B cell (primary cell): ENCODE results near the gene ARHGAP6. TPM values are rescaled to one million over a fixed set of nuclear protein-coding genes. Genes with fewer than 3 reads are reported as not detected.

Experiments
- ATAC-seq: fragments of 200-7000 bp; cut with Tn5 transposase; one replicate; pipeline ENCODE4 v1.10.0; 2021; ENCODE audit warnings: low read depth, mild to moderate bottlenecking, moderate number of reproducible peaks, moderate library complexity
- CTCF ChIA-PET: fragments of 350-600 bp; sonication (Branson Sonifier 250); formaldehyde crosslinking; loops from one replicate; lab custom pipeline; 2021; ENCODE audit warnings: antibody characterized with exemption, inconsistent platforms; lab: Charles Lee
- POLR2A ChIA-PET: fragments of 350-600 bp; sonication (Branson Sonifier 250); formaldehyde crosslinking; loops from one replicate; lab custom pipeline; 2021; ENCODE audit warnings: antibody characterized with exemption; lab: Charles Lee
- DNase-seq: peaks from one replicate; pipeline ENCODE4 v3.0.0; 2013
- H2AFZ ChIP-seq: 2 replicates; pipeline ENCODE4 v1.6.1; 2012; ENCODE audit warnings: mild to moderate bottlenecking, low read depth, low read length; ENCODE audit not compliant: insufficient read depth, poor library complexity, severe bottlenecking
- H3K27ac ChIP-seq, 2 donors: 1 replicate in 1 of 2; 2 replicates in 1 of 2; pipeline ENCODE4 v1.5.1; 2012 to 2013; ENCODE audit warnings: low read length in 2 of 2, mild to moderate bottlenecking in 2 of 2, moderate library complexity in 1 of 2
- H3K27me3 ChIP-seq, 4 experiments: fragments of 200-600 bp in 1 of 4; sonication (generic) in 1 of 4; replicated peaks in 1 of 4; 1 replicate in 2 of 4; 2 replicates in 2 of 4; pipeline versions ENCODE4 v1.6.1 to v1.7.0; 2013 to 2016; ENCODE audit warnings: low read length in 3 of 4, mild to moderate bottlenecking in 2 of 4, mixed read lengths in 1 of 4, moderate library complexity in 1 of 4; ENCODE audit not compliant: insufficient read depth in 4 of 4, control insufficient read depth in 3 of 4; ENCODE audit errors: control extremely low read depth in 1 of 4
- H3K36me3 ChIP-seq, 2 experiments: replicated peaks in 1 of 2; 1 replicate in 1 of 2; 2 replicates in 1 of 2; pipeline versions ENCODE4 v1.6.1 to v1.7.1; 2013; ENCODE audit warnings: low read length in 1 of 2; ENCODE audit not compliant: insufficient read depth in 2 of 2, control insufficient read depth in 1 of 2; ENCODE audit errors: control extremely low read depth in 1 of 2, extremely low read depth in 1 of 2
- H3K4me1 ChIP-seq, 2 donors: fragments of 200-600 bp in 1 of 2; sonication (generic) in 1 of 2; 1 replicate in 1 of 2; 2 replicates in 1 of 2; pipeline versions ENCODE4 v1.5.1 to v1.6.1; 2013 to 2017; ENCODE audit warnings: low read length in 2 of 2; ENCODE audit not compliant: control insufficient read depth in 2 of 2, insufficient read depth in 2 of 2
- H3K4me2 ChIP-seq: replicated peaks from 2 replicates; pipeline ENCODE3; 2012; ENCODE audit warnings: mild to moderate bottlenecking, low read depth, low read length; ENCODE audit not compliant: poor library complexity, severe bottlenecking
- H3K4me3 ChIP-seq, 5 experiments: fragments of 200-600 bp in 1 of 5; sonication (generic) in 1 of 5; 1 replicate in 3 of 5; 2 replicates in 2 of 5; pipeline versions ENCODE4 v1.5.1 to v1.7.0; 2011 to 2016; ENCODE audit warnings: low read length in 4 of 5, mild to moderate bottlenecking in 4 of 5, low read depth in 2 of 5, control low read depth in 1 of 5, moderate library complexity in 1 of 5; ENCODE audit not compliant: insufficient read depth in 1 of 5; ENCODE audit errors: control extremely low read depth in 1 of 5, extremely low read depth in 1 of 5
- H3K79me2 ChIP-seq: fragments of 200-600 bp; sonication (generic); one replicate; pipeline ENCODE4 v1.6.0; 2016; ENCODE audit warnings: low read length; ENCODE audit not compliant: control insufficient read depth, insufficient read depth
- H3K9ac ChIP-seq: fragments of 200-600 bp; sonication (generic); 2 replicates; pipeline ENCODE4 v1.6.1; 2017; ENCODE audit warnings: mild to moderate bottlenecking, low read length, moderate library complexity
- H3K9me3 ChIP-seq, 3 donors: one replicate each; pipeline versions ENCODE4 v1.6.1 to v1.7.1; 2013; ENCODE audit warnings: low read length in 2 of 3; ENCODE audit not compliant: control insufficient read depth in 2 of 3, insufficient read depth in 1 of 3; ENCODE audit errors: control extremely low read depth in 1 of 3
- H4K20me1 ChIP-seq: 2 replicates; pipeline ENCODE4 v1.6.0; 2012; ENCODE audit warnings: mild to moderate bottlenecking, low read length; ENCODE audit not compliant: insufficient read depth, control insufficient read depth, poor library complexity, severe bottlenecking
- H3K27ac Mint-ChIP-seq: one replicate; pipeline ENCODE4 v1.8.0; 2021; ENCODE audit warnings: mixed read lengths
- H3K27me3 Mint-ChIP-seq: one replicate; pipeline ENCODE4 v1.8.0; 2021; ENCODE audit warnings: mixed read lengths
- H3K4me1 Mint-ChIP-seq: one replicate; pipeline ENCODE4 v1.8.0; 2021; ENCODE audit warnings: mixed read lengths
- H3K4me3 Mint-ChIP-seq: one replicate; pipeline ENCODE4 v1.8.0; 2021; ENCODE audit warnings: mixed read lengths
- H3K9me3 Mint-ChIP-seq: one replicate; pipeline ENCODE4 v1.8.0; 2022; ENCODE audit warnings: mixed read lengths; ENCODE audit not compliant: insufficient read depth
- EZH2 ChIP-seq: IDR thresholded peaks from 2 replicates; pipeline ENCODE4 v1.6.1; 2012; ENCODE audit warnings: borderline replicate concordance, low read depth, mild to moderate bottlenecking, moderate library complexity, low read length; ENCODE audit not compliant: insufficient read depth, poor library complexity, severe bottlenecking
- WGBS: methylation state at CpG from one replicate; pipeline ENCODE4 v1.1.5; 2013; ENCODE audit warnings: missing lambda C conversion rate; ENCODE audit not compliant: insufficient coverage; 5-methylcytosine and 5-hydroxymethylcytosine counted together
- intact Hi-C: fragments of 100-400 bp; cut with micrococcal nuclease; formaldehyde crosslinking; loops from one replicate; pipeline ENCODE4 v1.10.0; 2022
- polyA plus RNA-seq: library from polyadenylated mRNA; depleted of rRNA; stranded (reverse); fragments of >200 nt; gene quantifications from 2 replicates; pipeline ENCODE4 v1.2.3, GENCODE V29; 2012
- total RNA-seq, 2 donors: library from RNA; stranded (reverse); fragments of 120-200 nt in 1 of 2; gene quantifications; 1 replicate in 1 of 2; 2 replicates in 1 of 2; pipeline versions ENCODE4 v1.2.3 to v1.2.4, GENCODE V29; 2013 to 2022
- TF ChIP-seq, protein P1 (sequence below): fragments of 200-600 bp; IDR thresholded peaks from one replicate; pipeline ENCODE4 v1.8.0; 2022; ENCODE audit warnings: antibody characterized with exemption, mild to moderate bottlenecking

The ARHGAP6 gene
- total and polyA plus RNA-seq, 2 donors (not counting 1 experiment from before 2014, with no cell fraction given), result 1.6 to 2.6 TPM

DNA sequence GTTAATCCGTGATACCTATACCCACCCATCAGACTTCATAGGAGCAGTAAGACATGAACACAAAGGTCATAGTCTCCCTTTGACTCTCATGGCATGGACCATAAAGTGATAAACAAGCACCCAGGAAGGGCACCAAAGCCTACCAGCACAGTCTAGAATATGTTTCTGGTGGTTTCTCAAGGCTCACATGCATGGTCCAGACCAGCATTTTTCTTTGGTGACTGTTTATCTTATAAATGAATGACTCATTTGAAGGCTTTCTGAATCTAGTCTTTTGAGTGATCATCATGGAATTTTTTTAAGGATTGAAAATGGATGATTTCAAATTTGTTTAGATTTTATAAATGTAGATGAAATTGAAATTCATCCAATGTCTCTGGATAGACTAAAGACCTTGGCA lies 404.5 kb downstream of the ARHGAP6 start:
- no CpG with 5 or more reads among the region's 1 CpG for WGBS
- ChIA-PET CTCF (no interaction called here), POLR2A (no interaction called here)
- Histone ChIP-seq H3K9me3 (no peaks in the 10 kb centered on the region), H3K36me3 (no peaks in the 10 kb centered on the region), H3K27me3 (peaks cover 0 to 2% (median 0%) of the 10 kb centered on the region in 4 experiments), H3K9ac (no peak overlapping the region), H3K4me1 (no peaks in the 10 kb centered on the region), H3K4me2 (no peak overlapping the region), H4K20me1 (no peaks in the 10 kb centered on the region), H3K4me3 (no peak overlapping the region), H3K27ac (no peak overlapping the region), H2AFZ (no peak overlapping the region), H3K79me2 (no peaks in the 10 kb centered on the region)
- no peaks in the 10 kb centered on the region for H3K9me3 Mint-ChIP-seq
- H3K27ac Mint-ChIP-seq, result no peak overlapping the region
- no peak for ATAC-seq
- no peaks in the 10 kb centered on the region for H3K27me3 Mint-ChIP-seq
- no peaks in the 10 kb centered on the region for H3K4me1 Mint-ChIP-seq
- DNase-seq, result no peak
- intact Hi-C loops, result no loop called here
- no peak overlapping the region for H3K4me3 Mint-ChIP-seq
- TF ChIP-seq, protein P1, sequence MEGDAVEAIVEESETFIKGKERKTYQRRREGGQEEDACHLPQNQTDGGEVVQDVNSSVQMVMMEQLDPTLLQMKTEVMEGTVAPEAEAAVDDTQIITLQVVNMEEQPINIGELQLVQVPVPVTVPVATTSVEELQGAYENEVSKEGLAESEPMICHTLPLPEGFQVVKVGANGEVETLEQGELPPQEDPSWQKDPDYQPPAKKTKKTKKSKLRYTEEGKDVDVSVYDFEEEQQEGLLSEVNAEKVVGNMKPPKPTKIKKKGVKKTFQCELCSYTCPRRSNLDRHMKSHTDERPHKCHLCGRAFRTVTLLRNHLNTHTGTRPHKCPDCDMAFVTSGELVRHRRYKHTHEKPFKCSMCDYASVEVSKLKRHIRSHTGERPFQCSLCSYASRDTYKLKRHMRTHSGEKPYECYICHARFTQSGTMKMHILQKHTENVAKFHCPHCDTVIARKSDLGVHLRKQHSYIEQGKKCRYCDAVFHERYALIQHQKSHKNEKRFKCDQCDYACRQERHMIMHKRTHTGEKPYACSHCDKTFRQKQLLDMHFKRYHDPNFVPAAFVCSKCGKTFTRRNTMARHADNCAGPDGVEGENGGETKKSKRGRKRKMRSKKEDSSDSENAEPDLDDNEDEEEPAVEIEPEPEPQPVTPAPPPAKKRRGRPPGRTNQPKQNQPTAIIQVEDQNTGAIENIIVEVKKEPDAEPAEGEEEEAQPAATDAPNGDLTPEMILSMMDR, result no peak
- no peak for TF ChIP-seq EZH2

DNA sequence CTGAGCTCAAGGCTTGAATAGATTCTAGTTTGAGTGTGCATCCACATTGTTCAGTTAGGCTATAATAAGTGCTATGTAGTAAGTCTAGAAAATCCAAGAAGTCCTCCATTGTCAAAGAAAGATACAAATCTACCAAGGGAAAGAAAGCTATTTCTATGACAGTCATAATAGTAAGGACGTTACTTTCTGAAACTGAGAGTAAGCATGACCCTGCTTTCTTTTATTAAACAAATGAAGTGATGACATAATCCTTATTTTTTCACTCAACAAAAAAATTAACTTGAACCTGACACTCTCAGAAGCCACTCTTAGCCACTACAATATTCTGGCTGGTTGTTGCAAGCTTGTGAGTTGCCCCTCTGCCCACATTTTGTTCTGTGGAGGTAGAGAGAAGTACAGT lies 406.3 kb downstream of the ARHGAP6 start:
- ATAC-seq (no peak), DNase-seq (no peak)
- ChIA-PET POLR2A (no interaction called here), CTCF (no interaction called here)
- TF ChIP-seq, protein P1, result no peak
- no peak for TF ChIP-seq EZH2
- Histone ChIP-seq H3K9me3 (no peaks in the 10 kb centered on the region), H4K20me1 (no peaks in the 10 kb centered on the region), H3K4me2 (no peak overlapping the region), H3K79me2 (no peaks in the 10 kb centered on the region), H3K27me3 (peaks cover 0 to 2% (median 0%) of the 10 kb centered on the region in 4 experiments), H3K36me3 (no peaks in the 10 kb centered on the region), H3K27ac (no peak overlapping the region), H3K9ac (no peak overlapping the region), H2AFZ (no peak overlapping the region), H3K4me1 (no peaks in the 10 kb centered on the region), H3K4me3 (no peak overlapping the region)
- Mint-ChIP-seq H3K4me1 (peaks cover 3% of the 10 kb centered on the region), H3K4me3 (no peak overlapping the region), H3K9me3 (no peaks in the 10 kb centered on the region), H3K27ac (no peak overlapping the region), H3K27me3 (no peaks in the 10 kb centered on the region)
- intact Hi-C loops, result no loop called here
- WGBS, result no CpG with 5 or more reads among the region's 1 CpG
